Trophoblast cell (in vitro differentiated cells and primary cell): ENCODE data around the gene MTHFD2L.

Source experiments
- DNase-seq, 2 donors: peaks; one replicate each; pipeline ENCODE4 v3.0.0-alpha.2; 2016
- H2AFZ ChIP-seq: 2 replicates; pipeline ENCODE4 v1.6.1; 2013; ENCODE audit warnings: low read length, moderate library complexity, mild to moderate bottlenecking; ENCODE audit not compliant: insufficient read depth, poor library complexity
- H2AK5ac ChIP-seq: 2 replicates; pipeline ENCODE4 v1.6.1; 2013; ENCODE audit warnings: mild to moderate bottlenecking, low read length
- H2BK120ac ChIP-seq: 2 replicates; pipeline ENCODE4 v1.6.1; 2013; ENCODE audit warnings: low read length, mild to moderate bottlenecking, moderate library complexity; ENCODE audit not compliant: insufficient read depth, poor library complexity
- H2BK12ac ChIP-seq: 2 replicates; pipeline ENCODE4 v1.6.1; 2013; ENCODE audit warnings: mild to moderate bottlenecking, low read length, moderate library complexity
- H2BK5ac ChIP-seq: 2 replicates; pipeline ENCODE4 v1.6.1; 2013; ENCODE audit warnings: low read length, low read depth, moderate library complexity, mild to moderate bottlenecking; ENCODE audit not compliant: poor library complexity
- H3K14ac ChIP-seq: 2 replicates; pipeline ENCODE4 v1.6.1; 2013; ENCODE audit warnings: mild to moderate bottlenecking, low read length
- H3K18ac ChIP-seq: 2 replicates; pipeline ENCODE4 v1.6.1; 2013; ENCODE audit warnings: mild to moderate bottlenecking, low read length
- H3K23ac ChIP-seq: 2 replicates; pipeline ENCODE4 v1.6.1; 2013; ENCODE audit warnings: low read length
- H3K27ac ChIP-seq: 2 replicates; pipeline ENCODE4 v1.5.1; 2013; ENCODE audit warnings: low read depth, mild to moderate bottlenecking, inconsistent platforms, low read length, moderate library complexity
- H3K27me3 ChIP-seq: 2 replicates; pipeline ENCODE4 v1.6.1; 2013; ENCODE audit warnings: inconsistent platforms, mild to moderate bottlenecking, low read length, moderate library complexity; ENCODE audit not compliant: insufficient read depth
- H3K36me3 ChIP-seq, 2 experiments: 1 replicate in 1 of 2; 2 replicates in 1 of 2; pipeline ENCODE4 v1.6.1; 2013; ENCODE audit warnings: low read length in 2 of 2, mild to moderate bottlenecking in 2 of 2, moderate library complexity in 1 of 2; ENCODE audit not compliant: insufficient read depth in 2 of 2, control insufficient read depth in 1 of 2
- H3K4ac ChIP-seq: 2 replicates; pipeline ENCODE4 v1.6.1; 2013; ENCODE audit warnings: low read depth, mild to moderate bottlenecking, low read length, moderate library complexity
- H3K4me1 ChIP-seq, 2 experiments: 1 replicate in 1 of 2; 2 replicates in 1 of 2; pipeline ENCODE4 v1.6.1; 2013; ENCODE audit warnings: low read length in 2 of 2, mild to moderate bottlenecking in 2 of 2, moderate library complexity in 1 of 2; ENCODE audit not compliant: insufficient read depth in 2 of 2, control insufficient read depth in 1 of 2
- H3K4me2 ChIP-seq: 2 replicates; pipeline ENCODE4 v1.6.1; 2013; ENCODE audit warnings: inconsistent platforms, mild to moderate bottlenecking, low read length, moderate library complexity
- H3K4me3 ChIP-seq: 2 replicates; pipeline ENCODE4 v1.5.1; 2013; ENCODE audit warnings: mild to moderate bottlenecking, low read depth, low read length, inconsistent platforms
- H3K79me1 ChIP-seq: one replicate; pipeline ENCODE4 v1.6.1; 2013; ENCODE audit warnings: low read length
- H3K79me2 ChIP-seq: 2 replicates; pipeline ENCODE4 v1.6.1; 2013; ENCODE audit warnings: low read length, mild to moderate bottlenecking; ENCODE audit not compliant: control insufficient read depth, insufficient read depth, poor library complexity
- H3K9ac ChIP-seq: 2 replicates; pipeline ENCODE4 v1.6.1; 2013; ENCODE audit warnings: mild to moderate bottlenecking, low read length
- H3K9me3 ChIP-seq: 2 replicates; pipeline ENCODE4 v1.6.1; 2013; ENCODE audit warnings: low read depth, mild to moderate bottlenecking, control low read depth, inconsistent platforms, low read length; ENCODE audit not compliant: insufficient read depth
- H4K12ac ChIP-seq: 2 replicates; pipeline ENCODE4 v1.6.1; 2013; ENCODE audit warnings: low read depth, mild to moderate bottlenecking, low read length, moderate library complexity
- H4K8ac ChIP-seq: 2 replicates; pipeline ENCODE4 v1.6.1; 2013; ENCODE audit warnings: low read depth, mild to moderate bottlenecking, low read length, moderate library complexity
- H4K91ac ChIP-seq: one replicate; pipeline ENCODE4 v1.6.1; 2013; ENCODE audit warnings: low read depth, mild to moderate bottlenecking, low read length, moderate library complexity
- WGBS: extraction: QIAGEN DNeasy Blood & Tissue Kit; methylation state at CpG from one replicate; pipeline ENCODE4 v1.1.7; 2013; ENCODE audit warnings: missing lambda C conversion rate; ENCODE audit not compliant: insufficient read length, insufficient coverage; ENCODE audit errors: extremely low coverage; 5-methylcytosine and 5-hydroxymethylcytosine counted together

Gene MTHFD2L

DNA sequence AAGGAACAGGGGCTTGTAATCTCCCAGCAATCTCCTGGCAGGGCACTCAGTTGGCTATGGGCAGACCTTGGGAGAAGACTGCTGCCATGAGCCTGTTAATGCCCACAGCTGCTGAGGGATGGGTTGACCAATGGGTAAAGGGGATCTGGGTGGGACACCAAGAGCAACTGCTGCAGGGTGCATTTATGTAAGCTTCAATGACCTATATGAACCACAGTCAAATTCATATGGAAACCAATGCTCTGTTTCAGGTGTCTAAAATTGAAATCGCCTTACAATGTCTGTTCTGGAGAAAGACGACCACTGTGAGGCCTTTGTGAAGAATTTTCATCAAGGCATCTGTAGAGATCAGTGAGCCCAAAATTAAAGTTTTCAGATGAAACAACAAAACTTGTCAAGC is 156.4 kb downstream of the MTHFD2L start:
- H2AFZ ChIP-seq, result no peak overlapping the region
- no CpG with 5 or more reads among the region's 2 CpGs for WGBS
- H4K8ac ChIP-seq, result no peak overlapping the region
- H3K4me2 ChIP-seq, result no peak overlapping the region
- H2BK120ac ChIP-seq, result no peak overlapping the region
- no peaks in the 10 kb centered on the region for H3K27me3 ChIP-seq
- H3K9me3 ChIP-seq, result no peaks in the 10 kb centered on the region
- no peak overlapping the region for H2BK12ac ChIP-seq
- no peaks in the 10 kb centered on the region for H3K79me2 ChIP-seq
- no peak overlapping the region for H2BK5ac ChIP-seq
- H3K9ac ChIP-seq, result no peak overlapping the region
- H3K4me1 ChIP-seq, result no peaks in the 10 kb centered on the region
- H4K91ac ChIP-seq, result no peak overlapping the region
- H4K12ac ChIP-seq, result no peak overlapping the region
- H3K23ac ChIP-seq, result no peak overlapping the region
- no peak overlapping the region for H3K4me3 ChIP-seq
- H3K79me1 ChIP-seq, result no peaks in the 10 kb centered on the region
- no peak overlapping the region for H2AK5ac ChIP-seq
- H3K14ac ChIP-seq, result no peak overlapping the region
- no peaks in the 10 kb centered on the region for H3K36me3 ChIP-seq
- no peak overlapping the region for H3K4ac ChIP-seq
- H3K27ac ChIP-seq, result no peak overlapping the region
- DNase-seq, result no peak
- H3K18ac ChIP-seq, result no peak overlapping the region

DNA sequence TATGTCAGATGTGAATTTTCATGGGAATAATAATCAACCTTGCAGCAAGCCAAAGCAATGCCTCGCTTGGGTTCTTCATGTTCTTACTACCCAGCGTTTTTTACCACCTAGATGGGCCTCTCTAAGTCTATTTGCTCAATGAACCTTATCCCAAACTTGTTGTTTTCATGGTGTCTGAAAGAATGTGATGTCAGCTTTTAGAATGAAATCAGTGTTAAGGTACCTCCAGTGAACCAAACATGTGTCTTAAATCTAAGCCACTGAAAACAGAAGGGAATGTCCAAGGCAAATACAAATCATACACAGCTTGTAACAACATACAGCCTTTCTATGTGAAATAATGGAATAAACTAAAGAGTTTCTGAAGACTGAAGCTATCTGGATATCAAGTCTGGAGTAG is 157.0 kb downstream of the MTHFD2L start:
- no peak overlapping the region for H3K27ac ChIP-seq
- H3K36me3 ChIP-seq, result no peaks in the 10 kb centered on the region
- H4K8ac ChIP-seq, result no peak overlapping the region
- H2BK5ac ChIP-seq, result no peak overlapping the region
- DNase-seq, result no peak
- no peak overlapping the region for H2BK12ac ChIP-seq
- H2AFZ ChIP-seq, result no peak overlapping the region
- no peaks in the 10 kb centered on the region for H3K79me1 ChIP-seq
- H2BK120ac ChIP-seq, result no peak overlapping the region
- H4K91ac ChIP-seq, result no peak overlapping the region
- no peak overlapping the region for H3K18ac ChIP-seq
- H3K23ac ChIP-seq, result no peak overlapping the region
- no peak overlapping the region for H3K4me3 ChIP-seq
- H3K9me3 ChIP-seq, result no peaks in the 10 kb centered on the region
- no peak overlapping the region for H4K12ac ChIP-seq
- H3K4me2 ChIP-seq, result no peak overlapping the region
- H3K4me1 ChIP-seq, result no peaks in the 10 kb centered on the region
- H3K27me3 ChIP-seq, result no peaks in the 10 kb centered on the region
- no peak overlapping the region for H3K9ac ChIP-seq
- H3K79me2 ChIP-seq, result no peaks in the 10 kb centered on the region
- no CpG with 5 or more reads among the region's 2 CpGs for WGBS
- no peak overlapping the region for H2AK5ac ChIP-seq
- H3K14ac ChIP-seq, result no peak overlapping the region
- H3K4ac ChIP-seq, result no peak overlapping the region

DNA sequence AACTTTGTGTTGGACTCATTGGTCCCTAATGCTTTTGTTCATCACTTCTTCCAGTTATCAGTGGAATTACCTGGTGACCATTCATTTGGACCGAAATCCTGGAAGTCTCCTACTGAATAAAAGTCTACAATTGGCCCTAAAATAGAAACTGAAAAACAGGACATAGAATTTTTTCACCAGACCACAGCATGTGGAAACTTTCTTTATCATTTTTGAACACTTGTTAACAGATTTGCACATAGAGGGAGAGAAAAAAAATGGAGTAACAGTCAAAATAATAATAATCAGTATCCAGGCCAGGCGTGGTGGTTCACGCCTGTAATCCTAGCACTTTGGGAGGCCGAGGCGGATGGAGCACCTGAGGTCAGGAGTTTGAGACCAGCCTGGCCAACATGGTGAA is 157.5 kb downstream of the MTHFD2L start:
- Histone ChIP-seq H3K27ac (no peak overlapping the region), H4K12ac (no peak overlapping the region), H3K18ac (no peak overlapping the region), H3K4me1 (no peaks in the 10 kb centered on the region), H2AFZ (no peak overlapping the region), H3K23ac (no peak overlapping the region), H3K4me2 (no peak overlapping the region), H3K4me3 (no peak overlapping the region), H4K91ac (no peak overlapping the region), H3K4ac (no peak overlapping the region), H3K27me3 (no peaks in the 10 kb centered on the region), H2BK5ac (no peak overlapping the region), H3K9ac (no peak overlapping the region), H2AK5ac (no peak overlapping the region), H3K79me1 (no peaks in the 10 kb centered on the region), H3K36me3 (no peaks in the 10 kb centered on the region), H4K8ac (no peak overlapping the region), H3K14ac (no peak overlapping the region), H2BK120ac (no peak overlapping the region), H2BK12ac (no peak overlapping the region), H3K9me3 (no peaks in the 10 kb centered on the region), H3K79me2 (no peaks in the 10 kb centered on the region)
- no CpG with 5 or more reads among the region's 5 CpGs for WGBS
- DNase-seq, result no peak

DNA sequence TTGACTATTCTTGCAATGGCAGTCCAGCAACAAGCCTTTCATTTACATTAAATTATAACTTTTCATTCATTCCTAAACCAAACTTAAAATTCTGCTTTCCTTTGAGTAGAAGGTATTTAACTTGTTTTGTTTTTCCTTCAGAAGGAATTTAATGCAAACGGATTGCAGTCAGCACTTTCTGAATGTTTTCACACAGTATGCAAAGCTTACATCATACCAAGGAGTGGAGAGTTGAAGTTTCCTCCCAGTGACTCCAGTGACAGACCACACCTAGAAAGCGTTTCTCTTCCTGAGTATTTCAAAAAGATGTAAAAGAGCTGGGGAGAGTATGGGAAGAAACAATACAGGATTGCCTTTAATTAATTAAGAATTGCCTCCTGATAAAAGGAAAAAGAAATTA is 158.5 kb downstream of the MTHFD2L start:
- H3K4me2 ChIP-seq, result no peak overlapping the region
- no peaks in the 10 kb centered on the region for H3K36me3 ChIP-seq
- H3K18ac ChIP-seq, result no peak overlapping the region
- H3K79me1 ChIP-seq, result no peaks in the 10 kb centered on the region
- no peak overlapping the region for H3K23ac ChIP-seq
- H3K4me1 ChIP-seq, result peaks cover 3 to 4% of the 10 kb centered on the region in 2 experiments
- H3K14ac ChIP-seq, result no peak overlapping the region
- no peak for DNase-seq
- no peak overlapping the region for H2AK5ac ChIP-seq
- H4K91ac ChIP-seq, result no peak overlapping the region
- no peak overlapping the region for H4K12ac ChIP-seq
- no peaks in the 10 kb centered on the region for H3K79me2 ChIP-seq
- H2BK12ac ChIP-seq, result no peak overlapping the region
- H3K4me3 ChIP-seq, result no peak overlapping the region
- H2AFZ ChIP-seq, result no peak overlapping the region
- no peak overlapping the region for H4K8ac ChIP-seq
- no peaks in the 10 kb centered on the region for H3K27me3 ChIP-seq
- WGBS, result no CpG with 5 or more reads among the region's 2 CpGs
- H2BK120ac ChIP-seq, result no peak overlapping the region
- H3K9ac ChIP-seq, result no peak overlapping the region
- H3K9me3 ChIP-seq, result no peaks in the 10 kb centered on the region
- H2BK5ac ChIP-seq, result no peak overlapping the region
- H3K27ac ChIP-seq, result no peak overlapping the region
- no peak overlapping the region for H3K4ac ChIP-seq
